HepG2 (cell line): ENCODE results near the gene MAP1LC3A. TPM values are rescaled to one million over a fixed set of nuclear protein-coding genes. Genes with fewer than 3 reads are reported as not detected.

Source experiments
- GATA4 ChIP-seq: sonication (generic); IDR thresholded peaks from 2 replicates; pipeline ENCODE4 v1.6.1; 2016; ENCODE audit warnings: antibody characterized with exemption, low read depth, borderline replicate concordance
- HDAC1 ChIP-seq: sonication (generic); formaldehyde crosslinking; IDR thresholded peaks from 2 replicates; pipeline ENCODE4 v1.5.1; 2020; ENCODE audit warnings: mild to moderate bottlenecking, missing genetic modification reagents
- HMGXB3 ChIP-seq: sonication (generic); formaldehyde crosslinking; IDR thresholded peaks from 2 replicates; pipeline ENCODE4 v1.4.0; 2020; ENCODE audit warnings: missing genetic modification reagents, borderline replicate concordance
- KDM4B ChIP-seq: sonication (generic); formaldehyde crosslinking; IDR thresholded peaks from 2 replicates; pipeline ENCODE4 v1.4.0; 2020; ENCODE audit warnings: missing genetic modification reagents
- NR2C2 ChIP-seq: sonication (generic); formaldehyde crosslinking; IDR thresholded peaks from 2 replicates; pipeline ENCODE4 v1.4.0; 2020; ENCODE audit warnings: missing genetic modification reagents, mild to moderate bottlenecking, moderate library complexity, borderline replicate concordance
- RFX5 ChIP-seq: IDR thresholded peaks from 2 replicates; pipeline ENCODE4 v1.6.1; 2011; ENCODE audit warnings: low read depth, low read length, improper control_type of control experiment
- SNAPC2 ChIP-seq: sonication (generic); formaldehyde crosslinking; IDR thresholded peaks from 2 replicates; pipeline ENCODE4 v1.8.1; 2022; ENCODE audit warnings: mild to moderate bottlenecking, missing genetic modification reagents
- THRA ChIP-seq: sonication (generic); formaldehyde crosslinking; IDR thresholded peaks from 2 replicates; pipeline ENCODE4 v1.4.0; 2020; ENCODE audit warnings: missing genetic modification reagents, borderline replicate concordance
- ZBTB44 ChIP-seq: sonication (generic); formaldehyde crosslinking; IDR thresholded peaks from 2 replicates; pipeline ENCODE4 v1.4.0; 2020; ENCODE audit warnings: missing genetic modification reagents
- ZFY ChIP-seq: sonication (generic); formaldehyde crosslinking; IDR thresholded peaks from 2 replicates; pipeline ENCODE4 v1.4.0; 2020; ENCODE audit warnings: missing genetic modification reagents
- ZNF256 ChIP-seq: sonication (generic); formaldehyde crosslinking; conservative IDR thresholded peaks from 2 replicates; pipeline ENCODE4 v1.4.0; 2020; ENCODE audit warnings: missing genetic modification reagents
- ZNF782 ChIP-seq: sonication (generic); formaldehyde crosslinking; IDR thresholded peaks from 2 replicates; pipeline ENCODE4 v1.4.0; 2020; ENCODE audit warnings: missing genetic modification reagents, mild to moderate bottlenecking, borderline replicate concordance
- ZSCAN21 ChIP-seq: sonication (generic); formaldehyde crosslinking; IDR thresholded peaks from 2 replicates; pipeline ENCODE4 v1.8.0; 2022; ENCODE audit warnings: mild to moderate bottlenecking, missing genetic modification reagents, moderate library complexity, borderline replicate concordance
- ZSCAN22 ChIP-seq: sonication (generic); formaldehyde crosslinking; IDR thresholded peaks from 2 replicates; pipeline ENCODE4 v1.4.0; 2020; ENCODE audit warnings: mild to moderate bottlenecking, missing genetic modification reagents
- polyA plus RNA-seq, 8 experiments: library from polyadenylated mRNA; depleted of rRNA in 3 of 8; stranded (reverse) in 7 of 8; unstranded in 1 of 8; fragments of >200 nt; fragmentation: Illumina TruSeq in 4 of 8; extraction: Trizol in 4 of 8; gene quantifications; 2 replicates each; pipeline versions ENCODE4 v1.2.1 to v1.2.3, GENCODE V29; 2011 to 2016; ENCODE audit warnings: low read depth in 4 of 8, missing spikeins in 1 of 8, mixed read lengths in 1 of 8; ENCODE audit not compliant: insufficient read depth in 1 of 8
- total RNA-seq, 5 experiments: library from RNA; depleted of rRNA; stranded (reverse); fragments of >200 nt; fragmentation: Illumina TruSeq; extraction: Trizol; gene quantifications; 2 replicates each; pipeline ENCODE4 v1.2.3, GENCODE V29; 2016; ENCODE audit warnings: low read depth in 1 of 5
- TF ChIP-seq, protein P1 (sequence below): sonication (generic); formaldehyde crosslinking; IDR thresholded peaks from 2 replicates; pipeline ENCODE4 v1.4.0; 2020; ENCODE audit warnings: missing genetic modification reagents
- TF ChIP-seq, protein P2 (sequence below): sonication (generic); formaldehyde crosslinking; IDR thresholded peaks from 2 replicates; pipeline ENCODE4 v1.4.0; 2020; ENCODE audit warnings: mild to moderate bottlenecking, missing genetic modification reagents

Gene MAP1LC3A
- total and polyA plus RNA-seq, 2 of the 13 experiments (the other 11 are each of a cell fraction or from before 2014, with no cell fraction given), result not detected

DNA sequence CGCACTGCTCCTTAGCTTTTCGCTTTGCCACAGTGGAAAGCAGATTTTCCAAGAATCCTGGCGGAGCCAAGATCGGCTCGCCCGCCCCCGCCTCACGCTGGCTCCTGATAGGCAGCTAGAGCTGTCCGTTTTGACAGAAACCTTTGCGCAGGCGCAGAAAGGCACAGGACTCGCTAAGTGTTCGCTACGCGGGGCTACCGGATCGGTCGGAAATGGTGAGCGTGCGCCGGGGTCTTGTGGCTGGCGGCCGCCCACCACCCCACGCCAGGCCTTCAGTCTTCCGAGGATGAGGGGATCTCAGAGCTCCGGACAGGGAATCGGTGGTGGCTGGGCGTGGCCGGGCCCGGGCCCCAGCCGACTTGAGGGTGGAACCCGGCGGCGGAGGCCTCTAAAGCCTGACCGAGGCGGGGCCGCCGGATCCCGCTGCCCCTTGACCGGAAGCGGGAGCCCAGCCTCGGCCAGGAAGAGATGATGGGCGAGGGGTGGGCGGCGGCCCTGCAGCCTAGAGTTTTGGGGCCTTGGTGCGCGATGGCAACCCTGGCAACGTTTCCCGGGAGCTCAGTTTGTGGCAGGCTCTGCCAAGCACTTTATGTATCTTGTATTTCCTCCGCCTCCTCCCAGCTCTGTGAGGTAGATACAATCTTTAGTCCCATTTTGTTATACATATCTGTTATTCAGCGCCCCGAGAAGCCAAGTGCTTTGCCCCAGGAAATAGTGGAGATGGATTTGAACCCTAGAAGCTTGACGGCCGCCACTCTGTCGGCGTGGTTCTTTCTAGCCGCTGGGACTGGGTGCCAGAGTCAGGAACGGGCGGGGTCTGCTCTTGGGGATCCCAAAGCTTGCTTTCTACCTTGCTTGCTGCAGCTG is 42.0 kb upstream of the MAP1LC3A start, which contains the start of gene DYNLRB1 (continued):
- TF ChIP-seq, protein P1, sequence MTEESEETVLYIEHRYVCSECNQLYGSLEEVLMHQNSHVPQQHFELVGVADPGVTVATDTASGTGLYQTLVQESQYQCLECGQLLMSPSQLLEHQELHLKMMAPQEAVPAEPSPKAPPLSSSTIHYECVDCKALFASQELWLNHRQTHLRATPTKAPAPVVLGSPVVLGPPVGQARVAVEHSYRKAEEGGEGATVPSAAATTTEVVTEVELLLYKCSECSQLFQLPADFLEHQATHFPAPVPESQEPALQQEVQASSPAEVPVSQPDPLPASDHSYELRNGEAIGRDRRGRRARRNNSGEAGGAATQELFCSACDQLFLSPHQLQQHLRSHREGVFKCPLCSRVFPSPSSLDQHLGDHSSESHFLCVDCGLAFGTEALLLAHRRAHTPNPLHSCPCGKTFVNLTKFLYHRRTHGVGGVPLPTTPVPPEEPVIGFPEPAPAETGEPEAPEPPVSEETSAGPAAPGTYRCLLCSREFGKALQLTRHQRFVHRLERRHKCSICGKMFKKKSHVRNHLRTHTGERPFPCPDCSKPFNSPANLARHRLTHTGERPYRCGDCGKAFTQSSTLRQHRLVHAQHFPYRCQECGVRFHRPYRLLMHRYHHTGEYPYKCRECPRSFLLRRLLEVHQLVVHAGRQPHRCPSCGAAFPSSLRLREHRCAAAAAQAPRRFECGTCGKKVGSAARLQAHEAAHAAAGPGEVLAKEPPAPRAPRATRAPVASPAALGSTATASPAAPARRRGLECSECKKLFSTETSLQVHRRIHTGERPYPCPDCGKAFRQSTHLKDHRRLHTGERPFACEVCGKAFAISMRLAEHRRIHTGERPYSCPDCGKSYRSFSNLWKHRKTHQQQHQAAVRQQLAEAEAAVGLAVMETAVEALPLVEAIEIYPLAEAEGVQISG (CRISPR knock-in tag), result peak; percentile 80
- TF ChIP-seq ZSCAN21 (peak; percentile 75; the same call in 1 of the 2 replicates), ZSCAN22 (CRISPR knock-in tag) (no peak), HMGXB3 (CRISPR knock-in tag) (no peak; the same call in 1 of the 2 replicates), HDAC1 (CRISPR knock-in tag) (peak; percentile 94), ZNF256 (CRISPR knock-in tag) (no peak), SNAPC2 (peak; percentile 72), KDM4B (CRISPR knock-in tag) (peak; percentile 95), ZFY (peak; percentile 100), NR2C2 (CRISPR knock-in tag) (no peak; the same call in 1 of the 2 replicates), RFX5 (peak; percentile 29; the same call in 1 of the 2 replicates), ZBTB44 (peak; percentile 88; the same call in 1 of the 2 replicates), GATA4 (no peak; the same call in 1 of the 2 replicates), THRA (CRISPR knock-in tag) (peak; percentile 84; the same call in 1 of the 2 replicates), ZNF782 (CRISPR knock-in tag) (no peak; the same call in 1 of the 2 replicates)
- TF ChIP-seq, protein P2, sequence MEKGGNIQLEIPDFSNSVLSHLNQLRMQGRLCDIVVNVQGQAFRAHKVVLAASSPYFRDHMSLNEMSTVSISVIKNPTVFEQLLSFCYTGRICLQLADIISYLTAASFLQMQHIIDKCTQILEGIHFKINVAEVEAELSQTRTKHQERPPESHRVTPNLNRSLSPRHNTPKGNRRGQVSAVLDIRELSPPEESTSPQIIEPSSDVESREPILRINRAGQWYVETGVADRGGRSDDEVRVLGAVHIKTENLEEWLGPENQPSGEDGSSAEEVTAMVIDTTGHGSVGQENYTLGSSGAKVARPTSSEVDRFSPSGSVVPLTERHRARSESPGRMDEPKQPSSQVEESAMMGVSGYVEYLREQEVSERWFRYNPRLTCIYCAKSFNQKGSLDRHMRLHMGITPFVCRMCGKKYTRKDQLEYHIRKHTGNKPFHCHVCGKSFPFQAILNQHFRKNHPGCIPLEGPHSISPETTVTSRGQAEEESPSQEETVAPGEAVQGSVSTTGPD (CRISPR knock-in tag), result no peak
